ENCODE data around the gene RNF138. TPM values are rescaled to one million over a fixed set of nuclear protein-coding genes. Genes with fewer than 3 reads are reported as not detected.
"Not testable (repeated sequence)": the region's sequence is repeated elsewhere in the genome, so short reads cannot be mapped to it uniquely, and the experiment has no call there.

RNF138 gene, protein sequence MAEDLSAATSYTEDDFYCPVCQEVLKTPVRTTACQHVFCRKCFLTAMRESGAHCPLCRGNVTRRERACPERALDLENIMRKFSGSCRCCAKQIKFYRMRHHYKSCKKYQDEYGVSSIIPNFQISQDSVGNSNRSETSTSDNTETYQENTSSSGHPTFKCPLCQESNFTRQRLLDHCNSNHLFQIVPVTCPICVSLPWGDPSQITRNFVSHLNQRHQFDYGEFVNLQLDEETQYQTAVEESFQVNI
- total RNA-seq (2014; rRNA removed; shearing (Covaris generic); ENCODE audit: low replicate concordance): 20.2 and 68.3 TPM in 2 replicates

DNA sequence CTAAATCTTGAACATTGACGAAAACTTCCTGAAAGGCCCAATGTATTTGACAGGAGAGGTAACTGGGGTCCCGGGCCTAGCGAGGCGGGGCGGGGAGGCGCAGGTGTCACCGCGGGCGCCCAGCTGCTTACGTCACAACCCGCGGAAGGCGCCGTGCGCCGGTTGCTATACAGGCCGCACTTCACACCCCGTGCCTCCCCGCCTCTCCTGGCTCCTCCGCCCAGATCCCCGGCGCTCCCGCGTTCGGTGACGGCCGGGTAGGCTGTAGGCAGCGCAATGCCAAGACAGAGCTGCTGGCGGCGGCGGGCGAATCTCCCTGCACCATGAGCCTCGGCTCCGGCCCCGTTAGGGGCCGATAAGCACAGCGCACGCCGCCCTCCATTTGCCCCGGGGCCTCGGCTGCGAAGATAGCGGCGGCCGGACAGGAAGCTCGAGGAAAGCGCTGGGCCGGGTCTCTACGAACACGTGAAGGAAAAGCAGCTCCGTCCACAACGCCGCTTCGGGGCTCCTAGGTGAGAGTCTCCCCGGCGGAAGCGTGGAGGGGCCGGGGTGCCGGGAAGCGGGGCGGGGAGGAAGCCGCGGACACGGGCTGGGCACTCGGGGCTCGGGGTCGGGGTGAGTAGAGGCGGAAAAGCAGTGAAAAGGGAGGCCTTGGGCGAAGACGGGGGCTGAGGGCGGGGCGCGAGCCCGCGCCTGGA, at the start of gene RNF138:
Gene RNF138, plus strand, starts transcription at position 151 of the 698 bp plus-strand sequence. CDS start 903 bp downstream, outside the sequence.
- peak; percentile 76 for DNase-seq (ENCODE audit: low read depth)
- in situ Hi-C loops (cut with HindIII; ENCODE audit: low pct_unique_long_range_greater_than_20kb, low sequenced_read_pairs): no loop called here

DNA sequence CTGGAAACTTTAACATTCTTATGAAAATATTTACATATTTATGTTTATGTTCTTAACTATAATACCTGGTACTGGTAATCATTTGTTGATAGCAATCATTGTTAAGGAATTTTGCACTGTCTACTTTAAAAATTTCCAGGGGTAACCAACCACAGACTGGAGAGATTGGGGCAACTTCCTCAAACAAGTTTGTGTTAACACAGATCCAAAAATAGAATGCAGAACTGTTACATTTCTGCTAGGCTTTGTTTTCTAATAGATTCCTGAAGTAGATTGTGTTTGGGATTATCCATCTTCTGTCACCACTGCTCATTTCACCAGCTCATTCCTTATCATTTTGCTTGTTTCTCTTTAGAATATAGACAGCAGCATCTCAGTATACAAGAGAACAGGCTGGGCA, 49.3 kb upstream of the RNF138 start:
- DNase-seq (ENCODE audit: low read depth): no peak
- in situ Hi-C loops (cut with HindIII; ENCODE audit: low pct_unique_long_range_greater_than_20kb, low sequenced_read_pairs): no loop called here

DNA sequence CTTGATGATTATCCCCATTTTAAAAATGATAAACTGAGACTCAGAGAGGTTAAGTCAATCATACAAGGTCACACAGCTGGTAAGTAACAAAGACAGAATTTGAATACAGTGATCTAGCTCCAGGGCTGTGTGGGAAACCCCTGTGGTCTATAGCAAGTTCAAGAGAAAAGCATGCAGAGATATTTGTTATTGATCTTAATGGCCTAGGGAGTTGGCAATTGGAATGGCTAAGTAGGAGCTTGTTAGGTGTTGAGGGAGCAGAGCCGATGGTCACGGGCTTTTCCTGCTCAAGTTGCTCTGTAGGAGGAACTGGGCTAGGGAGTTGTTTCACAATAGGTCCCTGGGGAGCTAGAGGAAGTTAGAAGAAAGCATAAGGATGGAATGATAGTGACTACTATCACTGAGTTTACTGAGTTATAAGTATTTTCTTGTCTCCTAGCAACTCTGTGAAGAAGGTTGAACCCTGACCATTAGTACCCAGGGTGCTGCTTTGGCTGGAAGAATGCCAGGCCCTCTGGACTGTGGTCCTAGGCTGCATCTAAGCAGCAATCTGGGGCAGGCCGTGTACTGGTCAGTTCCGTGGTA, 43.1 kb upstream of the RNF138 start:
- in situ Hi-C loops (cut with HindIII; ENCODE audit: low pct_unique_long_range_greater_than_20kb, low sequenced_read_pairs): no loop called here
- DNase-seq (ENCODE audit: low read depth): no peak

DNA sequence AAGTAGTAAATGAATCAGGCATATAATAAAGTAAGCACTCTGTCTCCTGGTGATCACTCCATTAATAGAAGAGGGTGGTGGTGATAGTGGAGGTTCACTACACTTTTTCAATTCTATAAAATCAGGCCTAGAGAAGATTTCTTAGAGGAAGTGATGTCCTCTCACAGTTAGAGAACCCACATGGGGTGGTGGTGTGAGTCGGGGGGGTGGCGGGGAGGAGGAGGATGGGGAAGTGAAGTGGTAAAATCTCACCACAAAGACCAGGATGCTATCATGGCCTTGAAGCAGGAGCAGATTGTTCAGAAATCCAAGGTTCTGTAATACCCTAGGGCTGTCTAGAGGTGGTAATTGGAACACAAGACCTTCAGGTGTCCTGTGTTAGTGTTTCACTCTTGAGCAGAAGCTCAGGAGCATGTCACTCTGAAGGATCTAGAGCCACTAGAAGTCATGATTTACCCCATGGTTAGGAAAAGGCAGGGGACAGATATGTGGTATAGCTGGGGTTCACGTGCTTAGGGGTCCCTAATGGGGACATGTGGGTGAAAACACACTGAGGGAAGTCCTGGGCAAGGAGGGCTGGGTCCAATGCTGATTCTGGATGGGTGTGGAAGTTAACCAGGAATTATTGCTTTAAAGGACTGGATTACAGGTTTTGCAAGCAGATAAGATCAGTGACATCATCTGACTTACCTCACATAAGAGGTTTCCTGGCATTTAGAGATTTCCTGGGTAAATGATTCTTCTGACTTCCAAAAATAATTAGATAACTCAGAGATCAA, 42.1 kb upstream of the RNF138 start:
- DNase-seq (ENCODE audit: low read depth): peak; percentile 1
- in situ Hi-C loops (cut with HindIII; ENCODE audit: low pct_unique_long_range_greater_than_20kb, low sequenced_read_pairs): no loop called here

DNA sequence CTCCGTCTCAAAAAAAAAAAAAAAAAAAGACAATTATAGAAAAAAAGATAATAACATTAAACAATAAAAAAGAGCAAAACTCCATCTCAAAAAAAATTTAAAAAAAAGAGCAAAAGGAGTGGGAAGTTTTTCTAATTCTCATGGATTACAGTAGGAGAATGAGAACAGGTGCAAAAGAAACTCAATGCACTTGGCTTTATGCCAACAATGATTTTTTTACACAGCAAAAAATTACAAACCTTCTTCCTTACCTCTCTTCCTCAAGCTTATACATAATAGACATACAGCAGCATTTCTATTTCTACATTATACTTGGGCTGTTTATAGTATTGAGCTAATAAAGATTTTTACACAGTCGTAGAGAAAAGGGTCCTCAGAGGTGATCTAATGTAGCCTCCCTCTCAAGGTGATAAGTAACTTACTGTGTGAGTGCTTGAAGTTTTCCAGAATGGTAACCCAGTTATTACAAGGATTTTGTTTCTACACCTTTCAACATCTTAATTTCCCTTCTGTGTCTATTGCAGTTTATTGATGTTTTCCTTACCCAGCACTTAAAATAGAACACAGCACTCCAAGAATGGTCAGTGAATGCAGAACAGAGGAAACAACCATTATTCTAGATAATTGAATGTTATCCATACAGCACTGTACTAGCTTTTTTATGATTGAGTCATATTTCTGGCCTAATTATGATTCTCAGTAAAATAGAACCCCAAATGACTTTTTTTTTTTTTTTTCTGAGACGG, 34.9 kb upstream of the RNF138 start:
- no peak for DNase-seq (ENCODE audit: low read depth)
- in situ Hi-C loops (cut with HindIII; ENCODE audit: low pct_unique_long_range_greater_than_20kb, low sequenced_read_pairs): no loop called here

DNA sequence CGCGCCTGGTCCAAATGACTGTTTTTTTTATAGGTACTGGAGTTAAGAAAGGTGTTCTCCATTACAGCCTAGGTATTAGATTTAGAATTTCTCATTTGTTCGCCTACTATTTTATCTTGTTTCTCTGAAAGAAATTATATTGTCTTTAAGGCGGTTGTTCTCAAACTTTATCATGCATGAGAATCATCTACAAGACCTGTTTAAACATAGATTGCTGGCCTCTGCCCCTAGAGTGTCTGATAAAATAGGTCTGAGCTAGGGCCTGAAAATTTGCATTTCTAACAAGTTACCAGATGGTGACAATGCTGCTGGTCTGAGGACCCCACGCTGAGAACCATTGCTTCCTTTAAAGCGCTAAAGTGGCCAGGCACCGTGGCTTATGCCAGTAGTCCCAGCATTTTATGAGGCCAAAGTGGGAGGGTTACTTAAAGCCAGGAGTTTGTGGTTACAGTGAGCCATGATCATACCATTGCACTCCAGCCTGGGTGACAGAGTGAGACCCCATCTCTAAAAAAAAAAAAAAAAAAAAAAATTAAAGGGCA, 34.0 kb upstream of the RNF138 start:
- in situ Hi-C loops (cut with HindIII; ENCODE audit: low pct_unique_long_range_greater_than_20kb, low sequenced_read_pairs): no loop called here
- no peak for DNase-seq (ENCODE audit: low read depth)

DNA sequence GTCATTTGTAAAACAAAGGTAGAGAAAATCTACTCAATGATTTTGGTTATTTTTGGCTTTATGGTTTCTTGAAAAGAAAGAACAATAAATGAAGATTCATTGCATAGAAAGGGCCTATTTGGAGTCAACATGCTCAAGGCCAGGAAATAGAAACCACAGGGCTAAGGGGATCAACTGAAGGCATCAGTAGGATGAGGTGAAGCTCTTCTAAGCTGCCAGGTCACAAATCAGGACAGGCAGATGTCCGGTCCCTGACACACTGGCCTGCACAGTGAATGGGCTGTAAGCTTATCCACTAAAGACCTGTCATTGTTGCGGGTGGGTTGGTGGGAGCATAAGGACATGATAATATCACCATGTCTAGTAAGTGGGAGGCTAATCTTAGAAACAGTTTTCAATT, 31.6 kb upstream of the RNF138 start:
- DNase-seq (ENCODE audit: low read depth): no peak
- in situ Hi-C loops (cut with HindIII; ENCODE audit: low pct_unique_long_range_greater_than_20kb, low sequenced_read_pairs): no loop called here

DNA sequence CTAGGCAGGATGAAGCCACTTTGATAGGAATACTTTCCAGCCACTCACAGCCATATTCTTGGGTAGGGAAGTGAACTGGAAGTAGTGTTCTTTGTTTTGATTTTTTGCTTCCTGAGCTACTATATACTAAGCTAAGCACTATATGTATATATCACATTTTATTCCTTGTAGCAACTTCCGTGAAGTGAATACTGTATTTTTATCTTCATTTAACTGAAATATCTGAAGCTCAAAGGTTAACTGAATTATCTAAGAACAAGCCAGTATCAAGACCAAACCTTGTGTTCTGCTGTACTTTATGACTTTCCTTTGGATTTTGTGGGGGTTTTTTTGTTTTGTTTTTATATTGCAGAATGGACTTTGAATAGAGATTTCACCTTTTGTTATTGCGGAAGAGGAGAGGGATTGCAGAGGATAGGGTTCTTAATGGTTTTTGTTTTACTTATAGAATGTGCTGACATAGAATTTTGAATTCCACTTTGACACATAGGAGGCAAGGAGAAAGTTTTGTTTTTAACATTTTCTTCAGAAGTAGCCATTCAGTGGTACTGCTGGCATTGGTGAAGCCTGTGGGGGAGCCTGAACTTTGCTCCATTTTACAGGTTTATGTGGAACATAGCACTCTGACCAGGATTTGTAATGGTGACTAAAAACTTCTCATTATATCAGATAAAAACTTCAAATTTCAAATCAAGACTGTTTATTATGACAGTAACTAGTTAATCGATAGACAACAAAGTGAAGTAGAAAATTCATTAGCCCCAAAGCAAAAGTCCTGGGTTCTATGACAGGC, 24.1 kb upstream of the RNF138 start:
- in situ Hi-C loops (cut with HindIII; ENCODE audit: low pct_unique_long_range_greater_than_20kb, low sequenced_read_pairs): no loop called here
- no peak for DNase-seq (ENCODE audit: low read depth)

DNA sequence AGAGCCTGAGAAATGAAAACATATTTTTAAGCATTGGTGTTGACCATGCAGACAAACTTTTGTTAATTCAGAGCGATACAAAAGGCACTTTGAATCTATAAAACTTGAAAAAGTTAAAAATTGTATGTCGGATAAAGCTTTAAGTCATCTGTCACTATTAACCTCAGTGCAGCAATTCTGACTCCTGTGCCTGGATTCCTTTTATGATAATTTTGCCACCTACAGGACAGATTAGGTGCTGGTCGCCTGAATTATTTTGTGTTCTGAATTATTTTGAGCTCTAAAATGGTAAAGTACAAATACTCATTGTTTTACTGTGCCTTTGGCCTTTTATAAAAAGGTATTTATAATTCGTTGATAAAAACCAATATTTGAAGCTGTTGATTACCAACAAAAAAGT, 19.4 kb upstream of the RNF138 start:
- in situ Hi-C loops (cut with HindIII; ENCODE audit: low pct_unique_long_range_greater_than_20kb, low sequenced_read_pairs): no loop called here
- no peak for DNase-seq (ENCODE audit: low read depth)

DNA sequence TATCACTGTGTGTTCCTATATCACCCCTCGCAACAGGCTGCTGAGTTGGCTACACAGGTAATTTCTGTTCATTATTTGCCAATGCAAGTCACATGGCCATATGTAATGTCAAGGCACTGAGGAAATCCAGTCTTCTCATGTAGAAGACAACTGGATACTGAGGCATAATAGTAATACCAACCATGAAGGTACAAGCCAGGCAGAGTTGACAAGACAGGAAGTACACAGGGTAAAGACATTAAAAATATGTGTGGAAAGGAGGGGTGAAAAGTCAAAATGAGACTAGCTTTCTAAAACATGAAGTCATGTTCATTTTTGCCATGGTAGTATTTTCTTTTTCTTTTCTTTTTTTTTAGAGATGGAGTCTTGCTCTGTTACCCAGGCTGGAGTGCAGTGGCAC, 17.5 kb upstream of the RNF138 start:
- DNase-seq (ENCODE audit: low read depth): no peak
- in situ Hi-C loops (cut with HindIII; ENCODE audit: low pct_unique_long_range_greater_than_20kb, low sequenced_read_pairs): no loop called here

DNA sequence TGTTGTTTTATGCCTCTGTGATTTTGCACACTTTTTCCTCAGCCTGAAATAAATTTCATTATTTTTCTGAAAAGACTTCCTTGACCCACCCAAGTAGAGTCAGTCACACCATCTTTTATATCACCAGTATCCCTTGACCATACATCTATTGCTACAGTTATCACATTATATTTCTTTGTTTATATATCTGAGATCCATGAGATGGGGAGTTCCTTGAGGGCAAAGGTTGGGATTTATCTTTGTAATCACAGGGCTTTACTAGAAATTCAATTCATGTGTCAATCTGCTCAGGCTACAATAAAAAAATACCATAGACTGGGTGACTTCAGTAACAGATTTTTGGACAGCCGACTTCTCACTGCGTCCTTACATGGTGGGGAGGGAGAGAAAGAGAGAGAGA, 12.8 kb upstream of the RNF138 start:
- in situ Hi-C loops (cut with HindIII; ENCODE audit: low pct_unique_long_range_greater_than_20kb, low sequenced_read_pairs): no loop called here
- no peak for DNase-seq (ENCODE audit: low read depth)

DNA sequence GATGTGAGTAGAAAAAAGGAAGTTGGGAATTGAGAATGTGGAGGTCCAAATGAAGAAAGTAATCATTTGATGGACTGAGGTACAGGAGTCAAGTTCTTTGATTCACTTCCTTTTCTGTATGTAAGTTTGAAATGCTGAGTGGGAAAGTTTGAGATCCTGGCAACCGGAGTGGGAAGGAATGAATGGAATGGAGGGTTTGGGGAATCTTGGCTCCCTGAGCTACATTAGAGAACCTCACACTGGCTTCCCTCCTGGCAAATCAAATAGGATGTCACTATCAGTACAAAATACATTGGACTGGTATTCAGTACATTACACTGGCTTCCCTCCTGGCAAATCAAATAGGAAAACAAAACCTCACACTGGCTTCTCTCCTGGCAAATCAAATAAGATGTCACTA, 9.8 kb upstream of the RNF138 start:
- no peak for DNase-seq (ENCODE audit: low read depth)
- in situ Hi-C loops (cut with HindIII; ENCODE audit: low pct_unique_long_range_greater_than_20kb, low sequenced_read_pairs): no loop called here

DNA sequence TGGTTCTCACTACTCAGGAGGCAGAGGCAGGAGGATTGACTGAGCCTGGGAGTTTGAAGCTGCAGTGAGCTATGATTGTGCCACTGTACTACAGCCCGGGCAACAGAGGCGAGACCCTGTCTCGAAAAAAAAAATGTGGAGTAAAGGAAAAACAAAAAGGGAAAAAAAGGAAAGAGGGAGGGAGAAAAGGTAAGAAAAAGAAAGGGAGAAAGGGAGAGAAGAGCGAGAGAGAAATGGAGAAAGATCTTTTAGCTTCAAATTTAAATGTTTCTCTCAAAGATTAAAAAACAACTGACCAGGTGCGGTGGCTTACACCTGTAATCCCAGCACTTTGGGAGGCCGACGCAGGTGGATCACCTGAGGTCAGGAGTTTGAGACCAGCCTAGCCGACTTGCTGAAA, 7.9 kb upstream of the RNF138 start:
- no peak for DNase-seq (ENCODE audit: low read depth)
- in situ Hi-C loops (cut with HindIII; ENCODE audit: low pct_unique_long_range_greater_than_20kb, low sequenced_read_pairs): no loop called here

DNA sequence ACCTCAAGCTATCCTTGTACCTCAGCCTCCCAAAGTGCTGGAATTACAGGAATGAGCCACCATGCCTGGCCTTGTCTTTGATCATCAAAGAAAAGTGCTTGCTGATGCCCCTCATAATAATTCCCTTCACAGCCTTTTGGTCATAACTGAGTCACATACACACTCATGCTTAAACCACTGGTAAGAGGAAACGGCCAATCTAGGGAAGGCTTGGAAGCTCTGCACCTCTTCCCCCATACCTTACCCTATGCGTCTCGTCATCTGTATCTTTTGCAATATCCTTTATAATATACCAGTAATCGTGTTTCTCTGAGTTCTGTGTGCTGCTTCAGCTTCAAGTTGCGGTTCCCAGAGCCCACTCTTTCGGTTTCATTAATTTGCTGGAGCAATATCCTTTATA, 4.8 kb upstream of the RNF138 start:
- no peak for DNase-seq (ENCODE audit: low read depth)
- in situ Hi-C loops (cut with HindIII; ENCODE audit: low pct_unique_long_range_greater_than_20kb, low sequenced_read_pairs): no loop called here

DNA sequence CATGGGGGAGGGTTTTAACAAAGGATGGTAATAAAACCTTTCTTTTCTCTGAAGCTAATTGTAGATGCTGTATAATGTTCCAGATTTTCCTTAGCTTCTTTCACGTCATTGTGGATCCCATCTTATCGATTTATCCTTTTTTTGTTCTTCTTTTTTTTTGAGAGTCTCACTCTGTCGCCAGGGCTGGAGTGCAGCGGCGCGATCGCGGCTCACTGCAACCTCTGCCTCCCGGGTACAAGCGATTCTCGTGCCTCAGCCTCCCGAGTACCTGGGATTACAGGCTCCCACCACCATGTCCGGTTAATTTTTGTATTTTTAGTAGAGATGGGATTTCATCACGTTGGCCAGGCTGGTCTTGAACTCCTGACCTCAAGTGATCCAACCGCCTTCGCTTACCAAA, 843 bp upstream of the RNF138 start:
- DNase-seq (ENCODE audit: low read depth); in situ Hi-C loops (cut with HindIII; ENCODE audit: low pct_unique_long_range_greater_than_20kb, low sequenced_read_pairs): not testable (repeated sequence)

DNA sequence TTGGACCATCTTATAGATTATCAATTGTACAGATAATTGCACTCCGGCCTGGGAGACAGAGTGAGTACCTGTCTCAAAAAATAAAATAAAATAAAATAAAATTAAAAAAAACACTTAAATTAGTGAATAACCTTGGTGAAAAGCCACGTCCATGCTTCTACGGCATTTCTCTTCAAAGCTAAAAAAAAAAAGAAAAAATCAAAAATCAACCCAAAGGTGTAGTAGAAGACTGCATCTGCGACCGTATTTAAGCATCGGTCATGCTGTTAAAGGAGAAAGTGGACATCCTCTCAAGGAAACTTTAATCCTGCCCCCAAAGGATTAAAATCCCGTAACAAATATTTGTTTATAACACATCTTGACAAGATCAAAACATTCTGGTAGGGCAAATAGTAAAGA, 350 bp upstream of the RNF138 start:
- no peak for DNase-seq (ENCODE audit: low read depth)
- in situ Hi-C loops (cut with HindIII; ENCODE audit: low pct_unique_long_range_greater_than_20kb, low sequenced_read_pairs): no loop called here

DNA sequence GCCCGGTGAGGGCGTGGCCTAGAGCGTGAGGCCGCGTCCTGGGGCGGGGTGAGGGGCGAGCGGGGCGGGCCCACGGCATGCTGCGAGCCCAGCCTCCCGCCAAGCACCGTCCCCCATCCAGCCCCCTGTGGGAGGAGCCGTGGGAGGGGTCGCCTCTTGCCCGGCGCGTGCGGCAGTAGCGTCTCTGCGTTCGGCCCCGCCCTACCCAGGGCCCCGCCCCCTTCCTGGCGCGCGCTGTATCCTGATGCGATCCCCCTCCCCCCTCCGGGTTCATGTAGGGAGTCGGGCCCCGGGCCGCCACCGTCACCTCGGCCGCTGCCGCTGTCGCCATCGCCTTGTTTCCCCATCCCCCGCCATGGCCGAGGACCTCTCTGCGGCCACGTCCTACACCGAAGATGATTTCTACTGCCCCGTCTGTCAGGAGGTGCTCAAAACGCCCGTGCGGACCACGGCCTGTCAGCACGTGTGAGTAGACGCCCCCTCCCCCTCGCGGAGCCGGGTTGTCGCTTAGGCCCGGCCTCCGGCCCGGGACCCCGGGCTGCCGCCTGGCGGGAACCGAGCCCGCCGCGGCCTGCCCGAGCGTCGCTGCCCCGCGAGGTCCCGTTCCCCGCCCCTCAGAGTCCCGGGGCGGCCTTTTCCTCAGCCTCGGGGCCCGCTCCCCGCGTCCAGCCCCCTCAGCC, 888 bp downstream of the RNF138 start:
- in situ Hi-C loops (cut with HindIII; ENCODE audit: low pct_unique_long_range_greater_than_20kb, low sequenced_read_pairs): no loop called here
- DNase-seq (ENCODE audit: low read depth): peak; percentile 85
